ENCODE results near the gene LAPTM5.

The LAPTM5 gene

DNA sequence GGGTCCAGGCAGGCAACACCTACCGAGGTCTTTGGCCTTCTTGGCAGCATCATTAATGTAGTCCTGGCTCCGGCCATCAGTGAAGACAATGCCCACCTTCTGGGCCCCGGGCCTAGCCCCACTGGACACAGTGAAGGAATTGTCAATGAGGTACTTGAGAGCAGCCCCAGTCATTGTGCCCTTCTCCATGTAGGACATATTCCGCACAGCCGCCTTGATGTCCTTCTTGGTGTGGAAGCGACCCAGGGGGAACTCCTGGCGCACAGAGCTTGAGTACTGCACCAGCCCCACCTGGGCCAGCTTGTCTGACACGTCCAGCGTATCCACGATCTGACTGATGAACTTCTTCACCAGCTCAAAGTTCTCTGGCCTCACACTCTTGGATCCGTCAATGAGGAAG lies 41.7 kb downstream of the LAPTM5 start:
- DNase-seq (ENCODE audit: low read depth in 2 of 2): no peak

DNA sequence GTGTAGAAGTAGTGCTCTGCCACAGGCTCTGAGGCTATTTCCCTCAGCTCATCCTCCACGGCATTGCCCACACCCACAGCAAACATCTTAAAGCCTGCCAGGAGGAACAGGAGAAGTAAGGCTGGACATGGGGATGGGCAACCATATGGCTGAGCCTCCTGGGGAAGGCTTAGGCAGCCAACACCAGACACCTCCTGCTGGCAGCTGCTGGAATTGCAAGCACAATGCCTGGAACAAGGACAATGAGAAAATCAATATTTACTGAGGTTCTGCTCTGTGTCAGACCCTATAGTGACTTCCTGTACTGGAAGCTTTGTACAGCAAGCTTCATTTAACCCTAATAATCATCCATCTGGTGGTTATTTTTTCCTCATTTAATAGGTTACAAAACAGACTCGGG lies 42.4 kb downstream of the LAPTM5 start:
- no peak for DNase-seq (ENCODE audit: low read depth in 2 of 2)

DNA sequence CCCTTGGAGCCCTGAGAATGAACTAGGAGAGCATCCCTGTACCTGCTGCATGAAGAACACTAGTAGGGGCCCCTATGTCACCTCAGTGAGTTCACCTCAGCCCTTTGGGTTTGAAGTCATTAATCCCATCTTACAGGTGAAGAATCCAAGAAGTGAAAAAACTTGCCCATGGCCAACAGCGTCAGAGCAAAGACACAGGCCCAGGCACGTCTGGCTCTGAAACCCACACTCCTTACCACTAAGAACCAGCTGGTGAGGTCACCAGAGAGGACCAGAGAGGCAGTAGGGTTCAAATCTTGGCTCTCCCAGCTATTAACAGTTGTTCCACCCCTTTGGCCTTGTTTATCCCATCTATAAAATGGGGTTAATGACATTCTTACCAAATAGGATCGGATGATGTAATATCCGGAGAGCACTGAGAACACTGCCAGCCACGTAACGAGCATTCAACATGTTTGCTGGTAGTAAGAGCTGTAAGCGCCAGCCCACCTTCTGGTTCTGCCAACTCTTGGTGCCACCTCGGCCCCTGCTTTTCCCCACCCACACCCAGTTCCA lies 43.0 kb downstream of the LAPTM5 start:
- DNase-seq (ENCODE audit: low read depth in 2 of 2): no peak

DNA sequence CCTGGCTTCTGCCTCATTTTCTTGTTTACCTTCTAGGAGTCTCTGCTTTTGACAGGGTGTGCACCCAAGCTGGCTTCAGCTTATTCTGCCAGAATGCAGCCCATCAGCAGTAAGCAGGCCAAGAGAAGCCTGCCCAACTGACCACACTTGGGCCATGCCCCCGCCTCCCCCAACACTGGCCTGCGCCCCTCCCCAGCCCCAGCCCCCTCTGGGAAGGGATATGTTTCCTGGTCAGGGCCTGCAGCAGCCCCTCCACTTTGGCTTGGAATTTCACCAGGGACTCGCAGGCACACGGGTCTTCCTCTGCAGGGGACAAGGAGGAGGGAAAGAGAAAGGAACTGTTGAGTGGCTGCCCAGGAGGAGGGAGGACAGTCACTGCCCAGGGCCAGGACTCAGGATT lies 43.5 kb downstream of the LAPTM5 start:
- no peak for DNase-seq (ENCODE audit: low read depth in 2 of 2)

DNA sequence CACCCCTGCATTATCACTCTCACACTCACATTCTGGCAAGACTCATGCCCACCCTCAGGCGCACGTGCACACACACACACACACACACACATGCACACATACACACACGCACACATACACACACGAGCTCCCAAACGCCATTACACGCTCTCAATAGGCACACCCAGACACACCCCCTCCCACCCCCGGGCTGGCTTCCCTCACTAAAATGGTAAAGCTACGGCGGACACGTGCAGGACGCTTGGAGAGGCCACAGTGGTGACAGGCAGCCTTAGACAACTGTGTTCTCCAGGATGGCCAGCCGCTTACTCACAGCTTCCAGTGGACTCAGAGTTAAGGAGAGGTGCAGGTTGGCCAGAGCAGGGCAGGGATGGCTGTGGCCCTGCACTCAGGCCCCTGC lies 44.3 kb downstream of the LAPTM5 start:
- DNase-seq (ENCODE audit: low read depth in 2 of 2): no peak

DNA sequence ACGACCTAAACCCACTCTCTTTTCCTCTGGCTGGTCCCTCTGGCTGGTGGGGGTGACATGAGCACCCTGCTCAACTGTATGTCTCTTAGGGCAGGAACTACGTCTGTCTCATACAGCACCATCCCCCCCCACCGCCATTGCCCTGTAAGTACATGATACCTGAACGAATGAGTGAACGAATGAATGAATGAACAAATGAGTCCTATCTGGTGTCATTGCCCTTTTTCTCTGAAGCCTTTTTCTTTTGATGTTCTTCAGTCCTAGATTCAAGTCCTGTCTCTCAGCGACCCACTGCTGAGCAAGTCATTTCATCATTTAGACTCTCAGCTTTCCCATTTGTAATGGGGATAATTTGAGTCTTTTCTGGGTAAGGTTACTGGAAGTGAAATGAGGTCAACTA lies 45.0 kb downstream of the LAPTM5 start:
- DNase-seq (ENCODE audit: low read depth in 2 of 2): no peak

DNA sequence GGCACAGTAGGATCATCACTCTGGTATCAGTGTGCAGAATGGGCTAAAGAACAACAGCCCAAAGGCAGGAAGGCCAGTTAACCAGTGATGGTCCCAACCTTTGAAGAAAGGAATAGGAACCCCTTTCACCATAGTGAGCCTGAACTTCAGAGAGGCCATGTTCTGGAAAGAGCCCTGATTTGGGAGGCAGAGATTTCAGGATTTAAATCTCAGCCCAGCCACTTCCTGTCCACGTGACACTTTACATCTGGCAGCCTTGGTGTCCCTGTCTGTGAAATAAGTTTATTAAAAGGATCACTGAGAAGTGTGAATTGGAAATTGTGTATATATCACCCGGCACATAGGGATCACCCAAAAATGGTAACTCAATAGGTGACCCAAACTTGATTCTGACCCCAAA lies 47.2 kb downstream of the LAPTM5 start:
- no peak for DNase-seq (ENCODE audit: low read depth in 2 of 2)

DNA sequence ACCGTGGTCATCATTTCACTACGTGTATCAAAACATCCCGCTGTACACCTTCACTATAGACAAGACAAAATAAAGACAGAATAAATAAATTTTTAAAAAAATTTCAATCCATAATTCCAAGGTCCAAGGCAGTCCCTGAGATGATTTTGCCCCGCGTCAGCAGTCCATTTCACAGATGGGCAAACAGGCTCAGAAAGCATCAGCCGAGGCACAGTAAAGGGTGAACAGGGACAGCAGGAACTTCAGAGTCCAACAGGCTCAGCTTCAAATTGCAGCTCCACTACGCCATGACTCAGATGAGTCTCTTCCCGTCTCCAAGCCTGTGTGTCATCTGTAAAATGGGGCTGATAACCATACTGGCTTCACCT lies 49.2 kb downstream of the LAPTM5 start:
- DNase-seq (ENCODE audit: low read depth in 2 of 2): no peak

DNA sequence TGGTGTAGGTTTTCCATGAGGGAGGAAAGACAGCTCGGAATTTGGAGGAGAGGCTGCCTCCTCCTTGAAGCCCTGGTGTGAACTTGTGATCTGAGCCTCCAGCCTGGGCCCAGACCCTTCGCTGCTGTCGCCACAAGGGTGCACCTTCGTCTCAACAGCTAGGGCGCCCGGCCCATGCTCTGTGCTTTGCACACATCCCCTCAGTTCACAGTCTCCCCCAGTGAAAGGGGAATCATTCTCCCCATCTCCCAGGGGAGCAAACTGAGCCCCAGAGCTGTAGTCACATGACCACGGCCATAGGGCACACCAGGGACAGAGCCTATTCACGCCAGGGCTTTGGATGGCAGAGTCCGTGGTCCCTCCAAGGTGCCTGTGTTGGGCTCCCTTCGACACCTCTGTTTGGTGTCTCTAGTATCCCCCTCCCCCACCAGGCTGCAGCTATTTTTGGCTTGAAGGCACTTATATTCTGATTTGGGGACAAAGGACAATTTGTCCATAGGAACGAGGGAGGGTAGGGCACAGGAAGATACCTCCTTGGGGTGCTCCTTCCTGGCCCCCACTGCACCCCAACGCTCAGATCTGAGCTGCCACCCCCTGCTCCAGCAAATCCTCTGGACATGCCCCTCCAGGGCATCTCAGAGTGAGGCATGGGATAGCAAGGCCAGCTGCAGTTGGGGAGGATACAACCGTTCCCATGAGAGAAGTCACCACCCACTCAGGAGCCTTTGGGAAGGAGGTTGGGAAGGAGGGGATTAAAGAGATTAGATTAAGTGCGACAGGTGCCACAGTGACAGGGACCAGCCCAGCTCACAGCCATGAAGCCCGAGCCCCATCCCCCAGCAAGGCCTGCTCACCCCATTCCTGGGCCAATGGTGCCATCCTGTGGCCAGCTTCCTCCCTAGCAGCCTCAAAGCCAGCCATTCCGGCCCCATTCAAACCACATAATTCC lies 49.9 kb downstream of the LAPTM5 start:
- peak; percentile 20 to 33 for DNase-seq (ENCODE audit: low read depth in 2 of 2)

DNA sequence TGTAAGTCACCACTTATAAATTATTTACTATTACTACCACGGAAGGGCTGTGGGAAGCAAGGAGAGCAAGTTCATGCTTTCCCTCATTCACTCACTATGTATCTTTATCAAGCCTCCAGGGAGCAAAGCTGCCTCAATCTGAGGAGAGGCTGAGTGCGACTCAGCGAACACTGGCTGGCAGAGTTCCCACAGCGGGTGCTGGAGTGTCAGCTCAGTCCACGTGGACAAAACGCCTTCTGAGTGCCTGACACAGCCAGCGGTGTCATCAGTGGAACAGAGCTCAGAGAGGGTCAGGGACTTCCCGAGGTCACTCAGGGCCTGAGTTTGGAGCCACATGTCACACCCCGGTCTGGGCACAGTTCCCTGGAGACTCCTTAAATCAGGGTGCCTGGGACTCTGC lies 51.0 kb downstream of the LAPTM5 start:
- DNase-seq (ENCODE audit: low read depth in 2 of 2): no peak

DNA sequence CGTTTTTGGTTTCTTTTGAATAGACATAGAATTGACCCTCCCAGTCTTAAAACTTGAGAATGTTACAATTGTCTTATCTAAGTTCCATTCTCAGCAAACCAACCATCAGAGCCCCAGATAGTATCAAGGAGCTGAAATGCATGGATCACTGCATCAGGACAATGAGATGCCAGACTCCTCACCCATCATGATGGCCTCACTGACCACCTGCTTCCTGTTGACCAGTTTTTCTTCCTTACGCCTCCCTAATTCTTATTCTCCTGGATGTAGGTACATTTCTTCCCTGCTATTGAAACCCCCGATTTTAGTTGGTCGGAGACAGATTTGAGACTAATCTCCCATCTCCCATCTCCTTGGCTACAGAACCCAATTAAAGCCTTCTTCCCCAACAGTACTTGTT lies 51.9 kb downstream of the LAPTM5 start:
- no peak for DNase-seq (ENCODE audit: low read depth in 2 of 2)

DNA sequence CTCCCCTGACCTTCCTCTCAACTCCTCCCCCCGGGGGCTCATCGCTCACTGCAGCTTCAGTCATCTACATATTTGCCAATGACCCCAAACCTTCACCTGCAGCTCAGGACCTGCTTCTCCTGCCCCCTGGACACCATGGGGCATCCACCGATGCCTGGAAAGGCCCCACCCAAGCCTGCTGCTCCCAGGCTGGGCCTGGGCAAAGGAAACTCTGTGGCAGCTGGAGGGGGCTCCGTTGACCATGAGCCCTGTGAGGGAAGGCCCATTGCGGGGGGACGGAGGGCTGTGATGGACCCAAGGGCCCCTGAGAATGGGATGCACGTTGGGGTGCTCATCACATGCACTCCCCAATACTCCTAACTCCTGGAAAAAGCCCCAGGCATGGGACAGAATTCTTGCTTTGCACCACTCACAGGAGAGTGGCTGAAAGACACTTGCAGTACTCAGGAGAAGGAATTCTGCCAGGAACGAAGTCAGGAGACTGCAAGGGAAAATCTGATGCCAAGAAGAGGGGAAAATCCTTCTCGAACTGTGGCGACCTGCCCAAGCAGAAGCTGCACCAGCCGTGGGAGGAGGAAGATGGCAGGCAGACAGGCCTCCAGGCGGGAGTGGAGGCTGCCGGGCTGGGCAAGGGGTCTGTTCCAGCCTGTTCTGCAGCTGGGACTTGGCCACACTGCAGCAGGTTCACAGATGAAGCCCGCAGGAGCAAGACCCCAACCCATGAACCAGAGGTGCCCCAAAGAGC lies 52.6 kb downstream of the LAPTM5 start:
- DNase-seq (ENCODE audit: low read depth in 2 of 2): no peak

DNA sequence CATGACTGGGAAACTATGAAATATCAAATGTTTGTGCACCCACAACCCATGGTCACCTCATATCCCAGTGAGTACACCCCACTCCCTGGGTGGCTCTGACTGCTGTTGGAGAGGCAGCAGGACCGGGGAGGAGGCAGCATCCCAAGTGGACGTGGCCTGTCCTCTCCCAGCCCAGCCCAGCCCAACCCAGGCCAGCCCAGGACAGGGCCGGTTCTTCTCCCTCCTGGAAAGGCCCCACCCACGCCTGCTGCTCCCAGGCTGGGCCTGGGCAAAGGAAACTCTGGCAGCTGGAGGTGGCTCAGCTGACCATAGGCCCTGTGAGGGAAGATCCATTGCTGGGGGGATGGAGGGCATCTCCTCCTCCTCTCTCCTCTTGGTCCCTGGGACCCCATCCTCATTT lies 53.3 kb downstream of the LAPTM5 start:
- no peak for DNase-seq (ENCODE audit: low read depth in 2 of 2)

DNA sequence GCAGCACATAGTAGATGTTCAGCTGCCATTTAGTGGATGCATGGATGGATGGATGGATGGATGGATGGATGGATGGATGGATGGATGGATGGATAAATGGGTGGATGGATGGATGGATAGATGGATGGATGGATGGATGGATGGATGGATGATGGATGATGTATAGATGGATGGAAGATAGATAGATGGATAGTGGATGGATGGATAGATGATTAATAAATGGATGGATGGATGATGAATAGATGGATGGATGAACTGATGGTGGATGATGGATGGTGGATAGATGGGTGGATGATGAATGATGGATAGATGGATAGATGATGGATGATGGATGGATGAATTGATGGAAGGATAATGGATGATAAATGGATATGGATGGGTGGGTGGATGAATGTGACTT lies 54.8 kb downstream of the LAPTM5 start:
- no peak for DNase-seq (ENCODE audit: low read depth in 2 of 2)

DNA sequence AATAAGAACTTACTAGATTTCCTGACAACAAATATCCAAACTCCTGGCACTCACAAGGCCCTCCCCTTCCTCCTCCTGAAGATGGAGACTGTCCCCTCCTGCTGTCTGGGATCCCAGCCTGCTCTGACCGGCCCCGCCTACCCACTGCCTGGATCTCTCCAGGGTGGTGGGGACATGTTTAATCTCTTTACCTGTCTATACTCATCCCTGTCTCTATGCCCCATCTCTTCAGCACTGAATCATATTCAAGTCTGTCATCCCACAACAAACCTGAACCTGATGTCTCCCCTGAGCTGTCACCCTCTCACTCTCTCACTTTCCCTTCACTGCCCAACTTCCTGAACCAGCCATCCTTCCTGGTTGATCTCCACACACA lies 56.3 kb downstream of the LAPTM5 start:
- no peak for DNase-seq (ENCODE audit: low read depth in 2 of 2)

DNA sequence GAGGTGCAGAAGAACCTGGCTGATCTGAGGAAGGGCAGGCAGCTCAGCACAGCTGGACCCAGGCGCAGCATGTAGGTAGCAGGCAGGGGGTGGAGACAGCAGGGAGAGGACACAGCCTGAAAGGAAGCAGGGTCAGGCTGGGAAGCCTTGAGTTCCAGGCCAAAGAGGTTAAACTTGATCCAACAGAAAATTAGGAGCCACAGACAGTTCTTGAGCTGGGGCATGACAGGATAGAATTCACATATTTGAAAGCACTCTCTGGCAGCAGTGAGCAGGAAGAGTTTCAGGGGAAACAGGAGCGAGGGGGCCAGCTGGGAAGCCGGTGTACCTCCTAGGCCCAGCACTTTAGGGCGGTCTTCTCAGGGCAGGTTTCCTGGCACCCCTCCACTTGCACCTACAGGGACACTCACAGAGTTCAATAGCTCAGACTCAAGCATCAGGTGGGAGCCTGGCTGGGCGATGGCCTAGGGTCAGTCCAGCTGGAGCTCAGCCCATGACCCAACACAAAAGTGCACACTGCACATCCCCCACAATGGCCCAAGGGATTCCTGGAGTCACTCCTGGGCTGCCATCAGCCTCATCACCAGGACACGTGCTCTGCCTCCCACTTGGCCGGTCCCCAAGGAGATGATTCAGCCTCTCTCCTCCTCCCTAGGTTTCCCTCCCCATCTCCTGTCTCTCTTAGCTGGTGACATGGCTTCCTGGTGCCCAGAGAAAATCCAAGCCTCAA lies 56.9 kb downstream of the LAPTM5 start:
- no peak for DNase-seq (ENCODE audit: low read depth in 2 of 2)

DNA sequence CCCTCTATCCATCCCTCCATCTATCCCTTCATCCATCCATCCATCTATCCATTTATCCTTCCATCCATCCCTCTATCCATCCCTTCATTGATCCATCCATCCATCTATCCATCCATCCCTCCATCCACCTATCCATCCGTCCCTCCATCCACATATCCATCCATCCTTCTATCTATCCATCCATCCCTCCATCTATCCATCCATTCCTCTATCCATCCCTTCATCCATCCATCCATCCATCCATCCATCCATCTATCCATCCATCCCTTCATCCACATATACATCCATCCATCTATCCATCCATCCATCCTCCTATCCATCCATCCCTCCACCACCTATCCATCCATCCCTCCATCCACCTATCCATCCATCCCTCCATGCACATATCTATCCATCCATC lies 57.8 kb downstream of the LAPTM5 start:
- no peak for DNase-seq (ENCODE audit: low read depth in 2 of 2)

DNA sequence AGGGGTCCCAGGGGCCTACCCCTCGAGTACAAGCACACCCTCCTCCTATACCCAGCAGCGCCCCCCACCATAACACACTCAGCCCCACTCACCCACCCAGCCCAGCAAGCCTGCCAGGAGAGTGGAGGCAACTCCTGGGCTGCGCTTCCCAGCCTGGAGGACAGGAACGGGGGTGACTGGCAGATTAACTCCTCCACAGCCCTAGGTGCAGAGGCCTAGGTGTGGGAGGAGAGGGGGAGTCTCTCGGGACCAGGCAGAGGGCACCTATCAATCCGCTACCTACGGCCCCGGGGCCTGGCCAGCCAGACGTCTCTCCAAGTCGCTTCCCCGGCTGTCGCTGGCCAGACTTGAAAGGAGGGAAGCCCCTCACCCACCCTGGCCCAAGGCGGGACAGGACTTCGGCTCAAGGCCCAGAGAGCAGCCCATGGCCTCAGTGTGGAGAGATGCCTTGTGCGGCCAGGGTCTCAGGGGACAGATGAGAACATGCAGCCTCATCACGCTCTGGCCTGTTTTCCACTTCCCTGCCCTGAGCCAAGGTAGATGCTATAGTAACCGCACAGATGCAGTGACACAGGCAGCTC lies 59.1 kb downstream of the LAPTM5 start:
- no peak for DNase-seq (ENCODE audit: low read depth in 2 of 2)

DNA sequence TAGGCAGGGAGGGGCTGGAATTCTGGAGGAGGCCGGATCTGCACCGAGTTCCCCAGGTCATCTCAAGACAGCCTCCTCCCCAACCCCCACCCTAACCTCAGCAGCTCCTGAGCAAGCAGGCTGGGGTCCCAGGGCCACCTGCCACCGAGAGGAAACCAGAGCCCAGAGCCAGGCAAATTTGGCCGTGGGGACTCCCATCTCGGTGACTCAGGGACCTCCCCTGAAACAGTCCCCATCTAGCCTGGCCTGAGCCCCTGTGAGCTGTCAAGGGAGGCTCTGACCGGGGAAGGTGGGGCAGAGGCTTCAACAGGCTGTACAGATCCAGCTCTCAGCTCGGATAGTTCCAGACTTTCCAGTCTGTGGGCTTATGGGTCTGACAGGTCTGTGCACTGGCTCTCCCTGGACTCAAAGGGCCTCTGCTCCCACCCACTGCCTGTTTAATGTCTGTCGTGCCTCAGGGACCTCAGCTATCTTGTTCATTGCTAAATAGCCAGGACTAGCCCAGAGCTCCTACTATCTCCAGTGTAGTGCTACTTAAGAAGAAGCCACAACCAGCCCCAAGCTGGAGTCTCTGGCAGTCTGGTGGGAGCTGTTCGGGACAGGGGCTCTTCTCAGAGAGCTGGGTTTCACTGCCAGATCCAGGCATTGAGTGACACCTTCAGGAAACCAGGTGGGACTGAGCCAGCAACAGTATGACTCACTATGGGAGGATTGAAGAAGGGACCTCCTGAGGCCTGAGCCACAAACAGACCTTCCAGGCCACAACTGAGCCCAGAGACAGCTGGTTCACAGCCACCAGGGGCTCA lies 59.8 kb downstream of the LAPTM5 start:
- no peak for DNase-seq (ENCODE audit: low read depth in 2 of 2)

DNA sequence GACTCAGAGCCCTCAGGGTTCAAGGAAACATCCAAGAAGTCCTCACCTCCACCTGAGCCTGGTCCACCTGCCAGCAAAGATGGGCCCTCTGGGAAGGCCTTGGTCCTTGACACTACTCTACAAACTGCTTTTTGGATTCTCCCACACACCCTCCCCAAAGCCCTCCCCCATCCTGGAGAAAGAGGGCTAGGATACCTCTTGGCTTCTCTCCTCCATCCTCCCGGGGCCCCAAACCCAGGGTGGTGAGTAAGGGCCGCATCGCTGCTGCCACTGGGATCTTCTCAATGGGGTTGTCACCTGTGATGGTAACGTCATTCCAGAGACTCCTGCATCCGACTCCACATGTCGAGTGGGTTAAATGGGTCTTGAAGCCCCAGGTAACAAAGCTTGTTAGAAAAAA lies 60.7 kb downstream of the LAPTM5 start:
- DNase-seq (ENCODE audit: low read depth in 2 of 2): no peak

DNA sequence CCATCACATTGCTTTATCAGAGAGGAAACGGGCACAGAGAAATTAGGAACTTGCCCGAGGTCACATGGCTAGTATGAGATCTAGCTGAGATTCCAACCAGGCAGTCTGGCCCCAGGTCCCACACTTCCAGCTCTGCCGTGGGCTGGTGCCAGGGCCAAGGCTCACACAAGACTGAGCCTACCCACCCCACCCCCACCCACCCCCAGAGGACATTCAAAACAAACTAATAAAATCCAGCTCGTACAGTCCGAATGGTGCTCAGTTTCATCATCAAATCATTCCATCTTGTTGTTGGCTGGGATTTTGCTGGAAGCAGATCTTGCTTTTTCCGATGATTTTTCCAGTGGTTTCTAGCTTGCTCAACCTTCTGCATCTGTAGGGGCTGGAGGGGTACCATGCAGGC lies 62.1 kb downstream of the LAPTM5 start:
- no peak for DNase-seq (ENCODE audit: low read depth in 2 of 2)

Data from stimulated activated CD4-positive, alpha-beta T cell treated with anti-CD3 and anti-CD28 coated beads, Interleukin-1b, Interleukin-23, amount 100 ng/mL, for 1 hour (primary cell).